ENCODE measurements around the gene PTCH2.

GRCh38 chr1:44839576-44839975 is 3.5 kb downstream of the PTCH2 start:
- no peak for TF ChIP-seq TAF1 (IDR thresholded peaks at IDR 0.05; ENCODE audit: borderline replicate concordance, low read depth, low read length)
- no peak for TF ChIP-seq POLR2AphosphoS5 (IDR thresholded peaks at IDR 0.05; ENCODE audit: low read depth, low read length)
- no peak for TF ChIP-seq POLR2A (IDR thresholded peaks at IDR 0.05; ENCODE audit: low read depth, low read length)

Data from GM12892 (cell line).